GM12878 (cell line): Measurements from ENCODE around the gene PRKCE. TPM values are rescaled to one million over a fixed set of nuclear protein-coding genes. Genes with fewer than 3 reads are reported as not detected.

Source experiments
- ATAC-seq: fragments of 200-7000 bp; cut with Tn5 transposase; 3 replicates; pipeline ENCODE4 v1.9.1; 2020; ENCODE audit warnings: mild to moderate bottlenecking, moderate library complexity
- BruUV-seq: library from RNA; stranded (reverse); fragments of 400-500 nt; replicated peaks from 2 replicates; lab custom pipeline; 2021; lab: Mats Ljungman, UMichigan
- CTCF ChIA-PET: fragments of 300-600 bp; sonication (Branson Sonifier 250); formaldehyde crosslinking; extraction: SDS; loops from one replicate; lab custom pipeline; 2021; ENCODE audit warnings: inconsistent platforms; lab: Yijun Ruan, JAX
- POLR2A ChIA-PET: fragments of 350-600 bp; formaldehyde crosslinking; extraction: SDS; loops from one replicate; lab custom pipeline; 2021; ENCODE audit warnings: inconsistent platforms; lab: Charles Lee
- RAD21 ChIA-PET: fragments of 300-600 bp; sonication (Branson Sonifier 250); formaldehyde crosslinking; loops from one replicate; lab custom pipeline; 2023; ENCODE audit warnings: antibody characterized with exemption; ENCODE audit not compliant: unreplicated experiment; lab: Charles Lee
- SMC1A ChIA-PET: fragments of 300-600 bp; sonication (Branson Sonifier 250); formaldehyde crosslinking; loops from one replicate; lab custom pipeline; 2023; ENCODE audit not compliant: unreplicated experiment, uncharacterized antibody; lab: Charles Lee
- DNase-seq: peaks from one replicate; pipeline ENCODE4 v3.0.0-alpha.2; 2011; ENCODE audit warnings: low read depth, low spot score
- FAIRE-seq: peaks from 3 replicates; lab custom pipeline; 2011; peaks lifted over from hg19 to GRCh38; lab: Jason Lieb, UNC
- H2AFZ ChIP-seq: 2 replicates; pipeline ENCODE4 v1.6.0; 2011; ENCODE audit warnings: low read depth, low read length, control low read depth; ENCODE audit not compliant: control insufficient read depth
- H3K27ac ChIP-seq: 2 replicates; pipeline ENCODE4 v1.5.1; 2011; ENCODE audit warnings: control low read depth; ENCODE audit not compliant: control insufficient read depth, insufficient read depth
- H3K27me3 ChIP-seq, 2 experiments: replicated peaks in 1 of 2; 2 replicates each; pipeline versions ENCODE4 v1.6.0 to v1.6.1; 2011; ENCODE audit warnings: low read length in 1 of 2; ENCODE audit not compliant: control insufficient read depth in 2 of 2, insufficient read depth in 2 of 2
- H3K36me3 ChIP-seq, 2 experiments: 2 replicates each; pipeline ENCODE4 v1.5.1; 2011; ENCODE audit warnings: low read length in 1 of 2; ENCODE audit not compliant: control insufficient read depth in 2 of 2, insufficient read depth in 2 of 2
- H3K4me1 ChIP-seq: 2 replicates; pipeline ENCODE4 v1.6.1; 2011; ENCODE audit warnings: mild to moderate bottlenecking, low read length, moderate library complexity, mixed read lengths; ENCODE audit not compliant: control insufficient read depth, insufficient read depth
- H3K4me2 ChIP-seq: 2 replicates; pipeline ENCODE4 v1.6.0; 2011; ENCODE audit warnings: control low read depth; ENCODE audit not compliant: control insufficient read depth, insufficient read depth
- H3K4me3 ChIP-seq: fragments of 200-600 bp; sonication (generic); 2 replicates; pipeline ENCODE4 v1.5.1; 2016
- H3K79me2 ChIP-seq: 2 replicates; pipeline ENCODE4 v1.6.0; 2011; ENCODE audit warnings: low read length; ENCODE audit not compliant: control insufficient read depth, insufficient read depth
- H3K9ac ChIP-seq: 2 replicates; pipeline ENCODE4 v1.8.0; 2011; ENCODE audit warnings: low read length, control low read depth, mixed read lengths; ENCODE audit not compliant: control insufficient read depth, insufficient read depth
- H3K9me3 ChIP-seq: replicated peaks from 3 replicates; pipeline ENCODE4 v1.5.1; 2011; ENCODE audit warnings: mild to moderate bottlenecking, low read length; ENCODE audit not compliant: control insufficient read depth, insufficient read depth
- H4K20me1 ChIP-seq: 2 replicates; pipeline ENCODE4 v1.6.0; 2011; ENCODE audit not compliant: control insufficient read depth, insufficient read depth
- ATF2 ChIP-seq: IDR thresholded peaks from 2 replicates; pipeline ENCODE4 v1.6.1; 2012; ENCODE audit warnings: low read length, inconsistent platforms
- CBFB ChIP-seq: IDR thresholded peaks from 2 replicates; pipeline ENCODE4 v1.6.1; 2016; ENCODE audit warnings: antibody characterized with exemption, low read depth
- ETV6 ChIP-seq, 2 experiments: fragments of 450-650 bp in 1 of 2; IDR thresholded peaks in 1 of 2; conservative IDR thresholded peaks in 1 of 2; 2 replicates each; pipeline ENCODE4 v1.6.1; 2014; ENCODE audit warnings: antibody characterized with exemption in 1 of 2, borderline replicate concordance in 1 of 2, low read depth in 1 of 2, mild to moderate bottlenecking in 1 of 2, moderate library complexity in 1 of 2
- IRF3 ChIP-seq: fragments of 450-650 bp; IDR thresholded peaks from 2 replicates; pipeline ENCODE4 v1.6.1; 2014; ENCODE audit warnings: mild to moderate bottlenecking
- JUND ChIP-seq: IDR thresholded peaks from 2 replicates; pipeline ENCODE4 v1.6.1; 2012; ENCODE audit warnings: low read depth, mild to moderate bottlenecking, low read length, improper control_type of control experiment, moderate library complexity
- KLF5 ChIP-seq: fragments of 450-650 bp; IDR thresholded peaks from 2 replicates; pipeline ENCODE4 v1.6.1; 2014; ENCODE audit warnings: mild to moderate bottlenecking; ENCODE audit not compliant: partially characterized antibody
- MEF2B ChIP-seq: fragments of 450-650 bp; IDR thresholded peaks from 2 replicates; pipeline ENCODE4 v1.6.1; 2018; ENCODE audit warnings: mild to moderate bottlenecking, moderate library complexity; ENCODE audit not compliant: partially characterized antibody, poor library complexity, severe bottlenecking
- MTA2 ChIP-seq: fragments of 450-650 bp; IDR thresholded peaks from 2 replicates; pipeline ENCODE4 v1.6.1; 2016; ENCODE audit warnings: low read depth, mild to moderate bottlenecking, moderate library complexity
- MYB ChIP-seq: fragments of 150-350 bp; IDR thresholded peaks from 2 replicates; pipeline ENCODE4 v1.6.1; 2014; ENCODE audit warnings: mild to moderate bottlenecking, low read depth, low read length, borderline replicate concordance
- MYC ChIP-seq: IDR thresholded peaks from 2 replicates; pipeline ENCODE4 v1.6.1; 2011; ENCODE audit warnings: mild to moderate bottlenecking, low read length, moderate library complexity, inconsistent platforms; ENCODE audit not compliant: insufficient read depth, insufficient replicate concordance, insufficient read length, severe bottlenecking
- NR2F1 ChIP-seq: fragments of 450-650 bp; conservative IDR thresholded peaks from 2 replicates; pipeline ENCODE4 v1.6.1; 2017; ENCODE audit warnings: mild to moderate bottlenecking
- POLR2A ChIP-seq: IDR thresholded peaks from 2 replicates; pipeline ENCODE4 v1.6.1; 2011; ENCODE audit warnings: low read depth, mild to moderate bottlenecking, low read length
- RCOR1 ChIP-seq: conservative IDR thresholded peaks from 2 replicates; pipeline ENCODE4 v1.6.1; 2012; ENCODE audit warnings: low read depth, low read length, improper control_type of control experiment
- REST ChIP-seq: IDR thresholded peaks from 2 replicates; pipeline ENCODE4 v1.6.1; 2012; ENCODE audit warnings: mild to moderate bottlenecking, low read depth, low read length
- RUNX3 ChIP-seq: IDR thresholded peaks from 2 replicates; pipeline ENCODE4 v1.6.1; 2012; ENCODE audit warnings: low read length, inconsistent platforms
- SIN3A ChIP-seq: IDR thresholded peaks from 2 replicates; pipeline ENCODE4 v1.6.1; 2012; ENCODE audit warnings: low read depth, low read length, improper control_type of control experiment
- SREBF1 ChIP-seq: IDR thresholded peaks from 2 replicates; pipeline ENCODE4 v1.6.1; 2012; ENCODE audit warnings: mild to moderate bottlenecking, low read length
- ZNF274 ChIP-seq: IDR thresholded peaks from one replicate; pipeline ENCODE4 v1.8.0; 2011; ENCODE audit not compliant: insufficient read length, insufficient read depth
- WGBS: methylation state at CpG from one replicate; pipeline ENCODE4 v1.1.6; 2016; ENCODE audit warnings: low lambda C conversion rate; ENCODE audit not compliant: insufficient replicate concordance, insufficient coverage; ENCODE audit errors: missing lambda C conversion rate; 5-methylcytosine and 5-hydroxymethylcytosine counted together
- in situ Hi-C: fragments of 300-500 bp; cut with MboI; formaldehyde crosslinking; loops from 9 replicates; pipeline ENCODE4 v1.14.3; 2018; ENCODE audit warnings: mixed read lengths
- intact Hi-C: fragments of 100-400 bp; cut with micrococcal nuclease; formaldehyde crosslinking; loops from one replicate; pipeline ENCODE4 v1.14.2; 2022; ENCODE audit not compliant: unreplicated experiment
- polyA plus RNA-seq, 11 experiments: library from polyadenylated mRNA; depleted of rRNA in 4 of 11; unstranded in 6 of 11; stranded (reverse) in 5 of 11; fragments of >200 nt; fragmentation: Nextera tagmentation in 4 of 11; fragmentation: Illumina TruSeq in 1 of 11; extraction: Ambion mirVana in 4 of 11; extraction: Trizol in 1 of 11; gene quantifications; 1 replicate in 1 of 11; 2 replicates in 10 of 11; pipeline versions ENCODE4 v1.2.1 to v1.2.3, GENCODE V29; 2011 to 2016; ENCODE audit warnings: inconsistent platforms in 2 of 11, missing spikeins in 2 of 11, low read depth in 1 of 11
- total RNA-seq, 4 experiments: library from RNA; depleted of rRNA in 3 of 4; stranded (reverse); fragments of >200 nt in 3 of 4; fragmentation: Illumina TruSeq in 1 of 4; extraction: Trizol in 1 of 4; gene quantifications; 2 replicates each; pipeline versions ENCODE4 v1.2.1 to v1.2.3, GENCODE V29; 2013 to 2021

PRKCE gene
- total and polyA plus RNA-seq, 10 of the 15 experiments (the other 5 are each of a cell fraction or from before 2014, with no cell fraction given) = 2.6 to 28.2 (median 11.3) TPM

- 70% methylated on average over 3 of the region's 3 CpGs for WGBS
- intact Hi-C loops = no loop called here
- CTCF ChIA-PET = interaction anchor here (1.2 kb wide), 1 partner anchor 29 kb away, joined by 3 read pairs; no protein-coding TSS in a partner anchor
Observed at GRCh38 chr2:45614871-45615415, 36.5 kb upstream of the PRKCE start.

More at GRCh38 chr2:45614871-45615415, 36.5 kb upstream of the PRKCE start:
- no peak overlapping the region for H3K9ac ChIP-seq
- ATAC-seq (no peak), FAIRE-seq (no peak), DNase-seq (no peak)
- no peaks in the 10 kb centered on the region for H4K20me1 ChIP-seq
- POLR2A ChIA-PET = interaction anchor here (0.5 to 1.7 kb wide), 4 partner anchors 11 to 910 kb away, joined by 3 to 4 read pairs (median 4); no protein-coding TSS in a partner anchor
- peaks cover 4% of the 10 kb centered on the region; the same call in 1 of the 2 replicates for H3K4me1 ChIP-seq
- no peaks in the 10 kb centered on the region for H3K9me3 ChIP-seq
- no peak overlapping the region for H2AFZ ChIP-seq
- H3K4me3 ChIP-seq = no peak overlapping the region
- SMC1A ChIA-PET = interaction anchor here (0.6 to 1.7 kb wide), 2 partner anchors 29 to 98 kb away, joined by 3 to 6 read pairs; no protein-coding TSS in a partner anchor
- no TSS peak for BruUV-seq
- RAD21 ChIA-PET = interaction anchor here (0.7 kb wide), 1 partner anchor 306 kb away, joined by 3 read pairs; no protein-coding TSS in a partner anchor
- no peaks in the 10 kb centered on the region for H3K36me3 ChIP-seq
- no peak overlapping the region for H3K4me2 ChIP-seq
- H3K79me2 ChIP-seq = peaks cover 7% of the 10 kb centered on the region
- no peak for TF ChIP-seq MYB
- no peak for TF ChIP-seq RUNX3
- no peak for TF ChIP-seq KLF5
- no peak for TF ChIP-seq MEF2B
- TF ChIP-seq REST = no peak
- no peak for TF ChIP-seq NR2F1
- TF ChIP-seq JUND = no peak
- TF ChIP-seq IRF3 = no peak
- no peak for TF ChIP-seq ETV6 (conservative IDR thresholded peaks at IDR 0.05 in 1 of 2, IDR thresholded peaks at IDR 0.05 in 1 of 2; ENCODE audit: borderline replicate concordance in 1 of 2, low read depth in 1 of 2)
- TF ChIP-seq ATF2 = no peak
- no peak for TF ChIP-seq CBFB
- TF ChIP-seq MYC = no peak
- no peak for TF ChIP-seq RCOR1
- no peak for TF ChIP-seq SIN3A
- TF ChIP-seq SREBF1 = no peak
- TF ChIP-seq POLR2A = no peak
- no peak for TF ChIP-seq ZNF274
- TF ChIP-seq MTA2 = no peak
- H3K27me3 ChIP-seq = no peaks in the 10 kb centered on the region
- H3K27ac ChIP-seq = no peak overlapping the region
- in situ Hi-C loops = no loop called here
